Activated T-cell treated with anti-CD3 and anti-CD28 coated beads, Interleukin-2, amount 50 U/mL, for 72 hours (primary cell): Measurements from ENCODE around the gene MIX23. TPM values are rescaled to one million over a fixed set of nuclear protein-coding genes. Genes with fewer than 3 reads are reported as not detected.
"Not testable (repeated sequence)": the region's sequence is repeated elsewhere in the genome, so short reads cannot be mapped to it uniquely, and the experiment has no call there.

Experiments used
- ATAC-seq, 2 donors: fragments of 150-1000 bp; cut with Tn5 transposase; replicated peaks in 1 of 2; 2 replicates each; pipeline ENCODE4 v1.10.0; 2021; ENCODE audit warnings: moderate library complexity in 2 of 2, mild to moderate bottlenecking in 1 of 2
- DNase-seq, 2 donors: peaks; one replicate each; pipeline ENCODE4 v3.0.0; 2021 to 2022; ENCODE audit warnings: mixed read lengths in 1 of 2
- H3K27ac Mint-ChIP-seq: one replicate; pipeline ENCODE4 v1.8.0; 2022; ENCODE audit warnings: mild to moderate bottlenecking, moderate library complexity, mixed read lengths
- H3K27me3 Mint-ChIP-seq: one replicate; pipeline ENCODE4 v1.8.0; 2022; ENCODE audit warnings: low read depth, mixed read lengths
- H3K36me3 Mint-ChIP-seq, 2 donors: one replicate each; pipeline ENCODE4 v1.8.0; 2022; ENCODE audit warnings: mixed read lengths in 2 of 2, mild to moderate bottlenecking in 1 of 2; ENCODE audit not compliant: insufficient read depth in 2 of 2
- H3K4me1 Mint-ChIP-seq: one replicate; pipeline ENCODE4 v1.8.0; 2022; ENCODE audit warnings: low read depth, mixed read lengths
- H3K4me3 Mint-ChIP-seq, 2 donors: one replicate each; pipeline ENCODE4 v1.8.0; 2022; ENCODE audit warnings: mild to moderate bottlenecking in 2 of 2, mixed read lengths in 2 of 2, moderate library complexity in 2 of 2
- H3K9me3 Mint-ChIP-seq, 2 donors: one replicate each; pipeline ENCODE4 v1.8.0; 2022; ENCODE audit warnings: mixed read lengths in 2 of 2
- total RNA-seq, 2 donors: library from RNA; stranded (reverse); gene quantifications; one replicate each; pipeline ENCODE4 v1.2.3, GENCODE V29; 2022

Gene MIX23
- total RNA-seq, 2 donors from 2014 or later = 94.0 to 133 TPM

DNA sequence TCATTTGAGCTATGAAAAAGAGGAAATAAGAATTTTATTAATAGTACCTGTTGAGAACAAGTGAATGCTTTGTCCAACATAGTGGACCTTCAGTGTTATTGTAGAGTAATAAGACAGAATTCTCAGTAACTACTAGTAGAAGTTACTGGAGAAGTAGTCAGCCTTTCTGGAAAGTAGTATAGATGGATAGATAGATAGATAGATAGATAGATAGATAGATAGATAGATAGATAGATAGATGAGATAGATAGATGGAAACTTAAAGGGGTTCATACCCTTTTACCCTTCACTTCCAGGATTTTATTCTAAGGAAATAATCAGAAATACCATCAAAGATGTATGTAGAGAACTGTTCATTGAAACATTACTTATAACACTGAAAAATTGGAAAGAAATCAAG is 6.2 kb upstream of the MIX23 start:
- no peak for ATAC-seq
- peaks cover 6 to 7% of the 10 kb centered on the region in 2 donors for H3K36me3 Mint-ChIP-seq
- no peaks in the 10 kb centered on the region for H3K9me3 Mint-ChIP-seq
- peaks cover 39% of the 10 kb centered on the region for H3K4me1 Mint-ChIP-seq
- H3K4me3 Mint-ChIP-seq = no peak overlapping the region
- H3K27ac Mint-ChIP-seq = peak overlapping the region; percentile 38
- H3K27me3 Mint-ChIP-seq = no peaks in the 10 kb centered on the region
- no peak for DNase-seq

- Mint-ChIP-seq H3K4me1 (peaks cover 45% of the 10 kb centered on the region), H3K27ac (no peak overlapping the region), H3K4me3 (peak overlapping the region in 1 of 2 donors; percentile 5)
Observed at GRCh38 chr3:122387709-122388108, 4.7 kb upstream of the MIX23 start.

GRCh38 chr3:122383771-122384697 is 1.0 kb upstream of the MIX23 start, which contains the start of gene FAM162A:
TSS of gene FAM162A (plus strand) at chr3:122384182. CDS start at chr3:122384266, 84 bp downstream.
- ATAC-seq = peak; percentile 97 to 98
- H3K36me3 Mint-ChIP-seq = peaks cover 6 to 10% of the 10 kb centered on the region in 2 donors
- peak; percentile 96 to 98 for DNase-seq
- H3K27me3 Mint-ChIP-seq = no peaks in the 10 kb centered on the region
- H3K9me3 Mint-ChIP-seq = no peaks in the 10 kb centered on the region
- H3K4me1 Mint-ChIP-seq = peaks cover 79% of the 10 kb centered on the region
- peak within 1 kb of the TSS; percentile 90 to 97 for H3K4me3 Mint-ChIP-seq
- H3K27ac Mint-ChIP-seq = peak within 1 kb of the TSS; percentile 97

More at GRCh38 chr3:122387709-122388108, 4.7 kb upstream of the MIX23 start:
- no peaks in the 10 kb centered on the region for H3K9me3 Mint-ChIP-seq
- DNase-seq (no peak), ATAC-seq (no peak)
- H3K36me3 Mint-ChIP-seq = peaks cover 6 to 8% of the 10 kb centered on the region in 2 donors
- H3K27me3 Mint-ChIP-seq = no peaks in the 10 kb centered on the region

- DNase-seq = no peak
- peaks cover 15 to 25% of the 10 kb centered on the region in 2 donors for H3K36me3 Mint-ChIP-seq
Observed at GRCh38 chr3:122377975-122378374, 5.1 kb downstream of the MIX23 start.

GRCh38 chr3:122374034-122374433 is 9.0 kb downstream of the MIX23 start:
- DNase-seq = no peak
- Mint-ChIP-seq H3K4me1 (peaks cover 26% of the 10 kb centered on the region), H3K27me3 (no peaks in the 10 kb centered on the region), H3K36me3 (peaks cover 16 to 30% of the 10 kb centered on the region in 2 donors), H3K4me3 (no peak overlapping the region), H3K9me3 (no peaks in the 10 kb centered on the region), H3K27ac (no peak overlapping the region)
- no peak for ATAC-seq

More at GRCh38 chr3:122377975-122378374, 5.1 kb downstream of the MIX23 start:
- H3K27me3 Mint-ChIP-seq = no peaks in the 10 kb centered on the region
- H3K4me1 Mint-ChIP-seq = peaks cover 58% of the 10 kb centered on the region
- peak overlapping the region; percentile 96 for H3K27ac Mint-ChIP-seq
- H3K9me3 Mint-ChIP-seq = no peaks in the 10 kb centered on the region
- H3K4me3 Mint-ChIP-seq = peak overlapping the region in 1 of 2 donors; percentile 35
- peak; percentile 73 to 81 for ATAC-seq

- ATAC-seq = peak; percentile 15 to 32
Observed at GRCh38 chr3:122366379-122366749, 16.7 kb downstream of the MIX23 start.

DNA sequence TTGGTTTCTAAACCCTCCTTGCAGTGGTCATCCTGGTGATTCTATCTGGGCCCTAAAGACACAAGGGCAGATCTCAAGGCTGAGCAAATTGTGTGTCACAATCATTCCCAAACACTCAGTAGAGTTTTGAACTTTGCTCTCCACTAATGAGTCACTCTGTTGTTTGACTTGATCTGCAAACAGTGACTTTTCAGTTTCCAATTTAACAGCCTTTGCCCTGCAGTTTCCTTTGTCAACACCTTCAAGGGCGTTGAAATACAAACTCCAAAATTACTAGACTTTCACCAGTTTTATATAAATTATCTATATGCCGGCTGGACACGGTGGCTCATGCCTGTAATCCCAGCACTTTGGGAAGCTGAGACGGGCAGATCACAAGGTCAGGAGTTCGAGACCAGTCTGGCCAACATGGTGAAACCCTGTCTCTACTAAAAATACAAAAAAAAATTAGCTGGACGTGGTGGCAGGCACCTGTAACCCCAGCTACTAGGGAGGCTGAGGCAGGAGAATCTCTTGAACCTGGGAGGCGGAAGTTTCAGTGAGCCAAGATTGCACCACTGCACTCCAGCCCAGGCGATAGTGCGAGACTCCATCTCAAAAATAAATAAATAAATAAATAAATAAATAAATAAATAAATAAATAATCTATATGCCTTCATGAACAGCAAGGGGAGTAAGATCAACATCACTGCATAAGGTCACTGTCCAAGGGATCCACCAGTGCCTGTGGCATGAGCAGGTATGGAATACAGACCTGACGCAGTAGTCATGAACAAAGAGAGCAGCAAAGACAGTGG is 17.3 kb downstream of the MIX23 start:
- Mint-ChIP-seq H3K27ac (peak overlapping the region; percentile 99), H3K4me3 (peak overlapping the region; percentile 59 to 96), H3K4me1 (peaks cover 49% of the 10 kb centered on the region), H3K36me3 (peaks cover 11 to 25% of the 10 kb centered on the region in 2 donors)
- DNase-seq = peak; percentile 45 to 52
- peak; percentile 89 to 92 for ATAC-seq
- H3K27me3 Mint-ChIP-seq, H3K9me3 Mint-ChIP-seq: not testable (repeated sequence)

More at GRCh38 chr3:122366379-122366749, 16.7 kb downstream of the MIX23 start:
- DNase-seq = no peak
- Mint-ChIP-seq H3K4me3 (peak overlapping the region; percentile 34 to 50), H3K9me3 (no peaks in the 10 kb centered on the region), H3K36me3 (peaks cover 11 to 29% of the 10 kb centered on the region in 2 donors), H3K27me3 (no peaks in the 10 kb centered on the region), H3K4me1 (peaks cover 52% of the 10 kb centered on the region), H3K27ac (peak overlapping the region; percentile 76)

GRCh38 chr3:122365073-122365472 is 18.0 kb downstream of the MIX23 start:
- peak overlapping the region; percentile 59 to 96 for H3K4me3 Mint-ChIP-seq
- ATAC-seq (peak; percentile 77 to 79), DNase-seq (peak; percentile 8 to 24)
- no peaks in the 10 kb centered on the region for H3K27me3 Mint-ChIP-seq
- H3K36me3 Mint-ChIP-seq = peaks cover 11 to 27% of the 10 kb centered on the region in 2 donors
- peak overlapping the region; percentile 99 for H3K27ac Mint-ChIP-seq
- H3K9me3 Mint-ChIP-seq = no peaks in the 10 kb centered on the region
- peaks cover 49% of the 10 kb centered on the region for H3K4me1 Mint-ChIP-seq

GRCh38 chr3:122364490-122364889 is 18.5 kb downstream of the MIX23 start:
- Mint-ChIP-seq H3K4me3 (peak overlapping the region; percentile 59 to 96), H3K27me3 (no peaks in the 10 kb centered on the region), H3K27ac (peak overlapping the region; percentile 99), H3K36me3 (peaks cover 11 to 30% of the 10 kb centered on the region in 2 donors), H3K4me1 (peaks cover 49% of the 10 kb centered on the region), H3K9me3 (no peaks in the 10 kb centered on the region)
- ATAC-seq = peak; percentile 34 to 36
- peak in 1 of 2 donors; percentile 13 for DNase-seq

GRCh38 chr3:122362026-122362425 is 21.0 kb downstream of the MIX23 start:
- no peak overlapping the region for H3K4me3 Mint-ChIP-seq
- peaks cover 9 to 29% of the 10 kb centered on the region in 2 donors for H3K36me3 Mint-ChIP-seq
- peaks cover 46% of the 10 kb centered on the region for H3K4me1 Mint-ChIP-seq
- ATAC-seq (no peak), DNase-seq (no peak)
- H3K27me3 Mint-ChIP-seq = no peaks in the 10 kb centered on the region
- no peak overlapping the region for H3K27ac Mint-ChIP-seq
- H3K9me3 Mint-ChIP-seq = no peaks in the 10 kb centered on the region

- H3K27ac Mint-ChIP-seq = peak overlapping the region; percentile 78
- no peaks in the 10 kb centered on the region for H3K9me3 Mint-ChIP-seq
- H3K4me3 Mint-ChIP-seq = no peak overlapping the region
- ATAC-seq = peak; percentile 31 to 51
- peaks cover 3 to 13% of the 10 kb centered on the region in 2 donors for H3K36me3 Mint-ChIP-seq
- no peak for DNase-seq
- no peaks in the 10 kb centered on the region for H3K27me3 Mint-ChIP-seq
- H3K4me1 Mint-ChIP-seq = peaks cover 13% of the 10 kb centered on the region
Observed at GRCh38 chr3:122358703-122359032, 24.4 kb downstream of the MIX23 start.

DNA sequence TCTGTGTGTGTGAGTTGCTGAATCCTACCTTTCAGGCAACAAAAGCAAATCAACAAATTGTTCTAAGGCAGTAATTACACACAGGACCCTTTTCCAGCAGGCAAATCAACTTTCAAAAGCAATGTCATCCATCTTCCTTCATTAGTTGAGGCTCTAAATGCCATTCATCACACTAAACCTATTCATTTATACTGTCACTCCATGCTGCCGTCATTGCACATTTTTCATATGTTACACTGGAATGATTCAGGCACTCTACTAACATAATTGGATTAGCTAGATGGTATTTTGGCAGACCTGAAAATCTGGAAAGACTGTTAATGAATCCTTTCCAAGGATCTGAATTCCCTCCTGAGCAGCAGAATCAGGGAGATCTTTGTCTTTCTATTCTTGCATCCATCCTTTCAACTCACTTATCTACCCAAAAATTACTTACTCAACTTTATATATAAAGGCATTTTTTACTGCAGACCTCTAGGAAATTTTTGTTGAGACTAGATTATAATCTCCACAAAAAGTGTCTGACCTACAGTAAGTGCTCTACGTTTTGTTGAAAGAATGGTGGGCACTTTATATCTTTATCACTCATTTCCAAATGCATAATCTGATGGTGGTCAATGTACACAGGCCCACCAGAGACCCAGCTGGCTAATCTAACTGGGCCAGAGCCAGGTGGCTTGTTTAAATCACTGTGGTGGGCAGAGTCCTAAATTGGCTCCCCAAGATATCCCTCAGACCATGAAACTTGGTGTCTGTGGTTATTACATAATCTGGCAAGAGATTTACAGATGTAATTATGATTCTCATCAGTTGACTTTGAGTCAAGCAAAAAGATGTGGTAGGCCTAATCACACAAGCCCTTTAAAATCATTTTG is 25.0 kb downstream of the MIX23 start:
- no peak for ATAC-seq
- Mint-ChIP-seq H3K9me3 (no peaks in the 10 kb centered on the region), H3K4me1 (peaks cover 9% of the 10 kb centered on the region), H3K27ac (peak overlapping the region; percentile 78), H3K27me3 (no peaks in the 10 kb centered on the region), H3K4me3 (no peak overlapping the region), H3K36me3 (peaks cover 3 to 10% of the 10 kb centered on the region in 2 donors)
- no peak for DNase-seq
